ENCODE measurements around the gene CR1L.
"Not testable (repeated sequence)": the region's sequence is repeated elsewhere in the genome, so short reads cannot be mapped to it uniquely, and the experiment has no call there.

CR1L gene

DNA sequence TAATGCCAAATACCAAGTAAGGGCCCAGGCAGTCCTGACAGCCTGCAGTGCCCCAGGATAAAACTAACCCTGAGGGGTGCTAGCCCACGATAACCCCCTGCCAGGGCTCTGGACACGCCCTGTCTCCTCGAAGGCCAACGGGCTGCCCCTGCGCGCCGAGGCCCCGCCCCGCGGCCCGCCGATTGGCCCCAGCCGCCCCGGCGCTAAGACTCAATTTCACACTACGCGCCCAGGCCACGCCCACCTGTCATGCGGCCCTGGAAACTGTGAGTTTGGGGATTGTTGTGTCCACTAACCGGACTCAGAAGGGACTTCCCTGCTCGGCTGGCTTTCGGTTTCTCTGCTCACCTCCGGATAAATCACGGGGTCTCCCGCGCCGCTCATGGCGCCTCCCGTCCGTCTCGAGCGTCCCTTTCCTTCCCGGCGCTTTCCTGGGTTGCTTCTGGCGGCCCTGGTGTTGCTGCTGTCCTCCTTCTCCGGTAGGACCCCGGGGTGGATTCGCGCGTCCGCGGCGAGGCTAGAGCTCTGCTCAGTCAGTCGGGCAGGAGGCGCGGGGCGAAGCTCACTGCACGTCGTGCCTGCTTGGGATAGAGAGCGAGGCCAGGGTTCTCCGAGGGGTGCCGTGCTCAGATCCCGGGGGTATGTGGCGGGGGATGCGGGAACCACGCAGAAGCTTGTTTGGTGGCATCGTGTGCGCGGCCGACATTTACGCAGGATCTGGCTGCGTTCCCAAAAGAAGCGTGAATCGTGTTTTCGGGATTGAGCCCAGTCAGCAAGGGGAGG lies at the start of gene CR1L:
Gene CR1L, plus strand, starts transcription at position 282 of the 783 bp plus-strand sequence. Its CDS starts 101 bp downstream, at position 383.
- DNase-seq, result no peak

DNA sequence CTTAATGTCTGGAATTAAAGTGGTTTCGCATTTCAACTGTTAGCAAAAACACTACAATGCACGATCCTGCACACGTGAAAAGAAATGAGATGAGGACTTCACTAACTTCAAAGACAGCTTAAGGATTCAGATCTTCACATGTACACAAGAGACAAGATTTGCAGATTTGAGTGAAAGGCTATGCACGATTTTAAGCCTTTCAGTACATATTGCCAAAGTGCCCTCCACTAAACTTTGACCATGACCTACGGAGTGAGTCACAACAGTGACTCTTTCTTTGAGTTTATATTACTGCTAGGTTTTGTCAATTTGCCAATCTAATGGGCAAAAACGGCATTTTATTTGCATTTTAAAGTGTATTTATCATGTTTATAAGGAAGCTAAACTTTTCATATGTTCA lies 41.2 kb upstream of the CR1L start:
- no peak for DNase-seq

- DNase-seq, result no peak
Measured at GRCh38 chr1:207605444-207606361, 39.2 kb upstream of the CR1L start.

DNA sequence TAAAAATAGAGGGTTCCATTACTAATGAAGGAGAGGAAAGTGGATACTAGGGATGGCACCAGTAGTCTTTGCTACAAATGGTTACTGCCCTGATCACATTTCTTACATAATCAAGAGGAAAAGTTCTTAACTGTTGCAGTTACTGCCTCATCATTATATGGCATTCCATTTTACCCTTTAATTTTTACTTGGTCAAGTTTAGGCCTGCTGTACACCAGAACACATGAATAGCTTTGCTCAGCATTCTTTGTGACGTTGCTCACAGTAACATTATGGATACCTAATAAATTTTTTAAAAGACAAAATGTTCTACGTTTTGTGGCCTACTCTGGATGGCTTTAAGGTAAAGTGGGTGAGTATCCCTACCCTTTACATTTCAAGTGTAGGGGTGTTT lies 38.6 kb upstream of the CR1L start:
- DNase-seq, result no peak

DNA sequence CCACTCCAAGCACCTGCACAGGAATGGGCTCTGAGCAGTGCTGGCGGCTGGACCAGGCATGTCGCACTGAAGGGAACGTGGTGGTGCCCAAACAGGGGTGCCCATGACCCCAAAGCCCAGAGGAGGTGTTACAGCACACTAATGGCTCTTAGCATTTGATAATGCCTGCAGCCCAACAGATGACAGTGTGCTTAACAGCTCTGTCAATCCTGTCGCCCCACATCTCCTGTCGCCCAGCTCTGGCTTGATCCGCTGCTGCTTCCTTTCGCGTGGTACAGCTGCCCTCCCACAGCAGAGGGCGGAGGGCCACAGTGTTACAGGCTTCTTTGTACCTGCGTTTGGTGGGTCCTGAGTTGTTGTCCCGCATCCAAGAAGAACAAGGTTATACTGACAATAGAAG lies 32.2 kb upstream of the CR1L start:
- no peak for DNase-seq

DNA sequence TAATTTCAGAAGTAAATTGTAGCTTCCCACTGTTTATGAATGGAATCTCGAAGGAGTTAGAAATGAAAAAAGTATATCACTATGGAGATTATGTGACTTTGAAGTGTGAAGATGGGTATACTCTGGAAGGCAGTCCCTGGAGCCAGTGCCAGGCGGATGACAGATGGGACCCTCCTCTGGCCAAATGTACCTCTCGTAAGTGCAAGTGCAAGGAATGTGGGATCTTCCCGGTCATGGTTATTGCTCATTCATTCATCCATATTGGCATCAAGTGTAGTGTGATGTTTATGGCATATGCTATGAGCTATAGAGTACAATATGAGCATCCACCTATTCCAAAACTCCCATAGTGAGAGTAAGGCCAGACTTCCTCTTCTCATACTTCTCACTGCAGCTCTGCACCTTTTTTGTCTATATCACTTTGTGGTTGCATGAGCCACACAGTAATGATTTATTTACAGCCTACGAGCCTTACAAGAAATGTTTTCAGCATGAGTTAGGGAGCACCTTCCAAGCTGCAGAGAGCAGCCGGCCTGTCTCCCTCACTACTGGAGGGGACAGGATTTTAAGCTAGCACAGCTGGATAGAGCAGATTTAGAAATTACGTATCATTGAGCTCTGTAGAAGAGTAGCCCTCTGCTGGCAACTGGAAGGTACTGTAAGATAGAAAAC lies 24.9 kb upstream of the CR1L start:
- DNase-seq, result peak; percentile 30

GRCh38 chr1:207620543-207620893 lies 24.4 kb upstream of the CR1L start:
- DNase-seq, result no peak

GRCh38 chr1:207625504-207626071 lies 19.3 kb upstream of the CR1L start:
- not testable (repeated sequence) for DNase-seq

DNA sequence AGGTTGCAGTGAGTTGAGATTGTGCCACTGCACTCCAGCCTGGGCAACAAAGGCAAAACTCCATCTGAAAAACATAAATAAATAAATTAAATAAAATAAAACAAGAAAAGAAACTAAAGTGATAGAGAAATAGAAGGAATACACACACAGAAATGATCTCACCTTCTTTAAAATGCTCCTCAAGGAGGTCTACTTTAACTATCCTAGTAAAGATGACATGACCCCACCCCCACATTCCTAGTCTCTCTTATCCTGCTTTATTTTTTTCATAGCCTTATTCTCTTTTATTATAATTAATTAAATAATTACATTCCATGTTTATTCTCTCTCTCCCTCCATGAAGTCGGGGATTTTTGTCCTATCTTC lies 18.0 kb upstream of the CR1L start:
- DNase-seq, result no peak

GRCh38 chr1:207627496-207627895 lies 17.4 kb upstream of the CR1L start:
- DNase-seq, result no peak

GRCh38 chr1:207628776-207629175 lies 16.2 kb upstream of the CR1L start:
- no peak for DNase-seq

DNA sequence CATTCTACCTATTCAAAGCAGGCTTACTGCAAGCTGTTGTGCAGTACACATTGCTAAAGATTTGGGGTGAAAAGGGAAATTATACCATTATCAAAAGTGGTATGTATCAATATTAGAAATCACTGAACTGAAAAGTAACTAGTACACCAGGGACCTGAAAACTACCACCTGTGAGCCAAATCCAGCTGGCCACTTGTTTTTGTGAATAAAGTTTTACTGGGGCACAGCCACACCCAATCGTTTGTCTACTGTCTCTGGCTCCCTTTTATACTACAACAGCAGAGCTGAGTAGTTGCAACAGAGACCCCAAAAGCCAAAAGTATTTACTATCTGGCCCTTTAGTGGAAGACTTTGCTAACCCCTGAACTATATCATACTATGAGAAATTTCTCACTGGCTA lies 13.8 kb upstream of the CR1L start:
- DNase-seq, result no peak

- DNase-seq, result no peak
Measured at GRCh38 chr1:207633226-207633625, 11.7 kb upstream of the CR1L start.

DNA sequence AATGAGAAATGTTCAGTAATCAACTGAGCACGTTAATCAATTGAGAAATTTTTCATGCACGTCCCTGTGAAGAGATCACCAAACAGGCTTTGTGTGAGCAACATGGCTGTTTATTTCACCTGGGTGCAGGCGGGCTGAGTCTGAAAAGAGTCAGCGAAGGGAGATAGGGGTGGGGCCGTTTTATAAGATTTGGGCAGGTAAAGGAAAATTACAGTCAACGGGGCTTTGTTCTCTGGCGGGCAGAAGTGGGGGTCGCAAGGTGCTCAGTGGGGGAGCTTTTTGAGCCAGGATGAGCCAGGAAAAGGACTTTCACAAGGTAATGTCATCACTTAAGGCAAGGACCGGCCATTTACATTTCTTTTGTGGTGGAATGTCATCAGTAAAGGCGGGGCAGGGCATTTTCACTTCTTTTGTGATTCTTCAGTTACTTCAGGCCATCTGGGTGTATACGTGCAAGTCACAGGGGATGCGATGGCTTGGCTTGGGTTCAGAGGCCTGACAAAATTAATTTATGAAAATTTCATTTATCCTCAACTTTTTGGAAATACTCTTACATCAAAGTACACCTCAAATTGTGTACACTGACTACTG lies 11.1 kb upstream of the CR1L start:
- not testable (repeated sequence) for DNase-seq

DNA sequence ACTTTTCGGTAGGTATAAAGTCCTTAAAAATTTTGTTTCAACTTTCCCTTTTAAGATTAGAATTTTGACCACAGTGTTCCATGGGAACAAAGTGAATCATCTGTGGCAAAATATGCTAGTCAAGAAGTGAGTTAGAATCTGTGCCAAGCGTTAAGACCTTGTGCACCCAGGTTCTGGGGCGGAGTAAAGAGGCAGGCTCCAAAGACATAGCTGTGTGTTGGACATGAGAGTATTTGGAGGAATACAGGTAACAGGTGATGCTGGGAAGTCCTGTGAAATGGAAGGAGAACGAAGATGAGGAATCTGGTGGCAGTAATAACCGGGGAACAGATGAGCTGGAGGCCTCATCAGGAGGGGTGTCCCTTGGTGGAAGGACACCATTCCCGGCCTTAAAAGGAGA lies 10.6 kb upstream of the CR1L start:
- DNase-seq, result not testable (repeated sequence)

DNA sequence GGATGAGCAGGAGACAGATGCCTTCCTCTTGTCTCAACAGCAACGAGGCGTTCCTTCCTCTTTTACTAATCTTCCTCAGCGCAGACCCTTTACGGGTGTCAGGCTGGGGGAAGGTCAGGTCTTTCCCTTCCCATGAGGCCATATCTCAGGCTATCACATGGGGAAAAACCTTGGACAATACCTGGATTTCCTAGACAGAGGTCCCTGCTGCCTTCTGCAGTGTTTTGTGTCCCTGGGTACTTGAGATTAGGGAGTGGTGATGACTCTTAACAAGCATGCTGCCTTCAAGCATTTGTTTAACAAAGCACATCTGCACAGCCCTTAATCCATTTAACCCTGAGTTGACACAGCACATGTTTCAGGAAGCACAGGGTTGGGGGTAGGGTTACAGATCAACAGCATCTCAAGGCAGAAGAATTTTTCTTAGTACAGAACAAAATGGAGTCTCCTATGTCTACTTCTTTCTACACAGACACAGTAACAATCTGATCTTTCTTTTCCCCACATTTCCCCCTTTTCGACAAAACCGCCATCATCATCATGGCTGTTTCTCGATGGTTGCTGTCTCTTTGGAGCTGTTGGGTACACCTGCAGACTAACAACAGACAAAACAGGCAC lies 9.3 kb upstream of the CR1L start:
- not testable (repeated sequence) for DNase-seq

DNA sequence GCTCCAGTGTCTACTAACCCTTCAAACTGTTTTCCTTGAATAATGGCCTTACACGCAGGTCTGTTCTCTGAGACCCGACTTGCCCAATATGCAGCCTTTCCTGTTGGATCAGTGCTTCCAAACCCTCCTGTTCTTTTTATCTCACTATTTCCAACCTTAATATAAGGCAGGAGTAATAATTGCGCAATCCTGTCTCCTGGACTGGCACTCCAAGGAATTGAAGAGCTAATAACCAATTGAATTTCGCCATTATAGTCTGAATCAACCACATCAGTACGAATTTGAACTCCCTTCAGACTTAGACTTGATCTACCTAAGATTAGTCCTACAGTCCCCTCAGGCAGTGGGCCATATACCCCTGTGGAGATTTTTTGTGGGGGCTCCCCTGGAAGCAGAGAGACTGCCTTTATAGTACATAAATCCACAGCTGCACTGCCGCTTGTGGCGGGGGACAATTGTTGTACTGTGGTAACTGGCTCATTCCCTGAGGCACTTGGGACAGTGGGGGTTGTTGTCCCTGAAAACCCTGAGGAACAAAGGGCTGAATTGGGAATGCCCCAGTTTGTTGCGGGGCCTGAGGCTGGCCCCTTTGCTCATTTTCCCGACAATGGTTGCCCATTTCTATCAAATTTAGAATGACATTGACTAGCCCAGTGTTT lies 6.3 kb upstream of the CR1L start:
- not testable (repeated sequence) for DNase-seq

DNA sequence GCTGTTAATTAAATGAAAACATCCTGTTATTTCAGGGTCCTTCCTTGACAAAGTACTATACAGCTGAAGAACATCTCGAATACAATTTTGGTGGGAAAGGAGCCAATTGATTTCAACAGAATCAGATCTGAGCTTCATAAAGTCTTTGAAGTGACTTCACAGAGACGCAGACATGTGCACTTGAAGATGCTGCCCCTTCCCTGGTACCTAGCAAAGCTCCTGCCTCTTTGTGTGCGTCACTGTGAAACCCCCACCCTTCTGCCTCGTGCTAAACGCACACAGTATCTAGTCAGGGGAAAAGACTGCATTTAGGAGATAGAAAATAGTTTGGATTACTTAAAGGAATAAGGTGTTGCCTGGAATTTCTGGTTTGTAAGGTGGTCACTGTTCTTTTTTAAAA lies 5.6 kb upstream of the CR1L start:
- not testable (repeated sequence) for DNase-seq

DNA sequence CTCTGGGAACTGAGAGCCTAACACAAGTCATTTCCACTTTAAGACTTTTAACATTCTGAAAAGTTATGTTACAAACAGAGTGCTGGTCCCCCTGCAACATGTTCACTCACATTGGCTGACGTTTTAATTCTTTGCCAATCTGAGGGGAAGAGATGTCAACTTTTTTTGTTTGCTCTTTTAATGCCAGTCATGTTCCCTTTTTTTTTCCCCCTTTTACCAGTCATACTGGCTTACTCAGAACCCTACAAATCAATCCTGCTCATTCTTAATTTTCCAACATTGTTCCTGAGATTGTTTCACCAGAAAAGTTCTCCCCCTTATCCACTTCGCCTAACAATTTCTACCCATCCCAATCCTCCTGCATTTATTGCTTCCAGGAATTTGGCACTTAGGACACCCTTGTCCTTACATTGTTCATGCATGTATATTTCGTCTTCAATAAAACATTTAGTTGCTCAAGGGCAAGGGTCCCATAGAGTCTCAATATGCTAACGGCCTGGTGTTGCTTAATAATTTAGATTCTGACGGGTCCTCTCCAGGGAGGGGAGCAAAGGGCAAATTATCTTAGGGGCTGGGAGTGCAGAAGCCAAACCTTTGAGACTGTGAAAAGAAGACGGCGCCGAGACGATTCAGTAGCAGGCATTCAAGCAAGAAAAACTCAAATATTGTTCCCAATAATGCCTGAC lies 624 bp upstream of the CR1L start:
- DNase-seq, result no peak

DNA sequence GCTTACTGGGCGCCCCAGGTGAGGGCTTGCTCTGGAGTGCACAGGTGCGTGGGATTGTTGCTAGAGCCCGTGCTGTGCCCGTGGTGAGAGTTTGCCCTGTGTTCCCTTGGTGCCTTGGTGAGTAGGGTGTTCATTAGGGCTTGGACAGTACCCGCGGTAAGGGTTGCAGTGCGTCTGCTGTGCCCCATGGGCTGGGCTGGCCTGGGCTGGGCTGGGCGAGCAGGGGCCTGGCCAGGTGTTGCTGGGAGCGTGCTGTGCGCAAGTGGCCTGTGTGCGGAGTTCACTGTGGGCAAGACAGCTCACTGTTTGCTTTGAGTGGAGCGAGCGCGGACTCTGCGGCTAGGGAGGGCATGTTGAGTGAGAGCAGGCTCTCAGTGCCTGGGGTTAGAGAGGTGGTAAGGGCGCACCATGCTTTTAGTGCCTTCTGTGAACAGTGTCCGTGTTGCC lies 725 bp downstream of the CR1L start:
- DNase-seq, result no peak

DNA sequence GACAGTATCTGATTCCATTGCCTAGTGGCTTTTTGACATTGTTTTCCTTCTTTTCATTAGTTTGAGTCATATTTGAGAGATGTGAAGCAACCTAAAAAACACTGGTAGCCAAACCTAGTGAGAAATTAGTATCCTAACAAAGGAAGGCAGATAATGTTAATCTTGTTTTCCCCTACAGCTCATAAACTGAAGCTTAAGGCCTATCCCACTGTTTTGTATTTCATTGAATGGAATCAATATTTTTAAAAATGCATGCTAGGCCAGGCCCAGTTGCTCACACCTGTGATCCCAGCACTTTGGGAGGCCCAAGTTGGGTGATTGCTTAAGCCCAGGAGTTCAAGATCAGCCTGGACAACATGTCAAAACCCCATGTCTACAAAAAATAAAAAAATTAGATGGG lies 1.2 kb downstream of the CR1L start:
- no peak for DNase-seq

Measured in NCI-H226 (cell line).